Liver (tissue), 3 donors: ENCODE results near the gene TSSK2.
"Not testable (repeated sequence)": the region's sequence is repeated elsewhere in the genome, so short reads cannot be mapped to it uniquely, and the experiment has no call there.

ENCODE experiments used
- HNF4G ChIP-seq: IDR thresholded peaks from 2 replicates; pipeline ENCODE4 v1.6.1; 2016; ENCODE audit warnings: antibody characterized with exemption
- RAD21 ChIP-seq, 2 donors: IDR thresholded peaks; 2 replicates each; pipeline ENCODE4 v1.6.1; 2016; ENCODE audit warnings: antibody characterized with exemption in 2 of 2, mild to moderate bottlenecking in 2 of 2
- TAF1 ChIP-seq: conservative IDR thresholded peaks from 2 replicates; pipeline ENCODE4 v1.6.1; 2016; ENCODE audit warnings: antibody characterized with exemption, mild to moderate bottlenecking
- TF ChIP-seq, protein P1 (sequence below): fragments of 150-350 bp; IDR thresholded peaks from 2 replicates; pipeline ENCODE4 v1.5.1; 2017; ENCODE audit warnings: improper control_type of control experiment, low read depth, low read length; ENCODE audit not compliant: missing input control
- donor health status: healthy.
- donor health status: healthy.

DNA sequence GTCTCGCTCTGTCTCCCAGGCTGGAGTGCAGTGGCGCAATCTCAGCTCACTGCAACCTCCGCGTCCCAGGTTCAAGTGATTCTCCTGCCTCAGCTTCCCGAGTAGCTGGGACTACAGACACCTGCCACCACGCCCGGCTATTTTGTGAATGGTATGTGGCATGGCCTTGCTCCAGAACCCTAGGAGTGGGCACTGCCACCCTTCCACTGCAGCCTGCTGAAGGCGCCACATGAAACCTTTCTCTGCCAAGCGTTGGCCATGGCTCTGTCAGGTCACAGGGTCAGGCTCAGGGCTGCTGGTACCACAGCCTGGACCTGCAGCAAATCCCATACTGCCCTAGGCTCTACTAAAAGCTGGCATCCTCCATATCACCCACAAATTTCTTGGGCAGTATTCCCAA lies 25.0 kb downstream of the TSSK2 start:
- TF ChIP-seq, protein P1, sequence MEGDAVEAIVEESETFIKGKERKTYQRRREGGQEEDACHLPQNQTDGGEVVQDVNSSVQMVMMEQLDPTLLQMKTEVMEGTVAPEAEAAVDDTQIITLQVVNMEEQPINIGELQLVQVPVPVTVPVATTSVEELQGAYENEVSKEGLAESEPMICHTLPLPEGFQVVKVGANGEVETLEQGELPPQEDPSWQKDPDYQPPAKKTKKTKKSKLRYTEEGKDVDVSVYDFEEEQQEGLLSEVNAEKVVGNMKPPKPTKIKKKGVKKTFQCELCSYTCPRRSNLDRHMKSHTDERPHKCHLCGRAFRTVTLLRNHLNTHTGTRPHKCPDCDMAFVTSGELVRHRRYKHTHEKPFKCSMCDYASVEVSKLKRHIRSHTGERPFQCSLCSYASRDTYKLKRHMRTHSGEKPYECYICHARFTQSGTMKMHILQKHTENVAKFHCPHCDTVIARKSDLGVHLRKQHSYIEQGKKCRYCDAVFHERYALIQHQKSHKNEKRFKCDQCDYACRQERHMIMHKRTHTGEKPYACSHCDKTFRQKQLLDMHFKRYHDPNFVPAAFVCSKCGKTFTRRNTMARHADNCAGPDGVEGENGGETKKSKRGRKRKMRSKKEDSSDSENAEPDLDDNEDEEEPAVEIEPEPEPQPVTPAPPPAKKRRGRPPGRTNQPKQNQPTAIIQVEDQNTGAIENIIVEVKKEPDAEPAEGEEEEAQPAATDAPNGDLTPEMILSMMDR, result not testable (repeated sequence)
- TF ChIP-seq TAF1; RAD21 (IDR thresholded peaks at IDR 0.05); HNF4G: not testable (repeated sequence)
